ENCODE data around the gene KIRREL3.

The KIRREL3 gene

DNA sequence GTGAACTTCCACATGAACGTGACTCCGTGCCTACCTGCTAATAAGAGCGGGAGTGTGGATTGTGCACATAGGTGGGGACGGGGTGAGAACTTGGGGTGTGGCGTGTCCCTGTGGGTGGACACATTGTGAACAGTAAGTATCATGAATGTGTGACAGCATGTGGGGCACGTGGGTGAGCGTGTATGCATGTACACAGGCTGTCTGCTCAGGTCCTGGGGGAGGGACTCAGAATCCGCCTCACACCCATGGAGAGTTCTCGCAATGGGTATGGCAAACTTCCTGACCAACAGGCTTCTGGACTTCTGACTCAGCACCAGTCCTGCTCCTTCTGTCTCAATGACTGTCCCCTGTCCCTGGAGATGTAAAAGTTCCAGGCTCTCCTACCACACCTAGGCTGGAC lies 422.1 kb downstream of the KIRREL3 start:
- peaks cover 6% of the 10 kb centered on the region for H3K27me3 ChIP-seq
- TF ChIP-seq, protein P1, sequence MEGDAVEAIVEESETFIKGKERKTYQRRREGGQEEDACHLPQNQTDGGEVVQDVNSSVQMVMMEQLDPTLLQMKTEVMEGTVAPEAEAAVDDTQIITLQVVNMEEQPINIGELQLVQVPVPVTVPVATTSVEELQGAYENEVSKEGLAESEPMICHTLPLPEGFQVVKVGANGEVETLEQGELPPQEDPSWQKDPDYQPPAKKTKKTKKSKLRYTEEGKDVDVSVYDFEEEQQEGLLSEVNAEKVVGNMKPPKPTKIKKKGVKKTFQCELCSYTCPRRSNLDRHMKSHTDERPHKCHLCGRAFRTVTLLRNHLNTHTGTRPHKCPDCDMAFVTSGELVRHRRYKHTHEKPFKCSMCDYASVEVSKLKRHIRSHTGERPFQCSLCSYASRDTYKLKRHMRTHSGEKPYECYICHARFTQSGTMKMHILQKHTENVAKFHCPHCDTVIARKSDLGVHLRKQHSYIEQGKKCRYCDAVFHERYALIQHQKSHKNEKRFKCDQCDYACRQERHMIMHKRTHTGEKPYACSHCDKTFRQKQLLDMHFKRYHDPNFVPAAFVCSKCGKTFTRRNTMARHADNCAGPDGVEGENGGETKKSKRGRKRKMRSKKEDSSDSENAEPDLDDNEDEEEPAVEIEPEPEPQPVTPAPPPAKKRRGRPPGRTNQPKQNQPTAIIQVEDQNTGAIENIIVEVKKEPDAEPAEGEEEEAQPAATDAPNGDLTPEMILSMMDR (IDR thresholded peaks at IDR 0.05), result no peak
- H3K4me1 ChIP-seq (ENCODE audit: control insufficient read depth in 1 of 2, insufficient read depth in 1 of 2, low read depth in 1 of 2, low read length in 1 of 2), result no peaks in the 10 kb centered on the region
- H3K4me3 ChIP-seq (ENCODE audit: low read depth in 1 of 2, low read length in 1 of 2), result no peak overlapping the region
- H3K36me3 ChIP-seq, result no peaks in the 10 kb centered on the region
- H3K9me3 ChIP-seq, result no peaks in the 10 kb centered on the region
- H3K27ac ChIP-seq, result no peak overlapping the region

DNA sequence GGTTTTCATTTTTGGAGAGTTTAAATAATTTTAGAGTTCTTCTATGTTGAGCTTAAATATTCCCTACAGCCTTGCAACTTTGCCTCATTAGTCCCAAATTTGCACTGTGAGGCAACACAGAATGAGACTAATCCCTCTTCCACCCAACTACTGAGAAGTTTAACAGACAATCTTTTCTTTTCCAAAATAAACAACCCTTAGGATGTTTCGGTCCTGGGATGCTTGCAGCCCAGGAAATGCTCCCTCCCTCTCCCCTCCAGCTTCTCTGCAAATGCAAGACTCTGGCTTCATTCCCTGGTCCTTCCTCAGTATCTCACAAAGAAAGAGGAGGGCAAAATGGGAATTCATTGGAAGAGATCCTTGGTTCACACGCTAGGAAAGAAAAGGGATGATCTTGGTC lies 422.5 kb downstream of the KIRREL3 start:
- Histone ChIP-seq H3K27me3 (peaks cover 6% of the 10 kb centered on the region), H3K4me3 (ENCODE audit: low read depth in 1 of 2, low read length in 1 of 2) (no peak overlapping the region), H3K4me1 (ENCODE audit: control insufficient read depth in 1 of 2, insufficient read depth in 1 of 2, low read depth in 1 of 2, low read length in 1 of 2) (no peaks in the 10 kb centered on the region), H3K36me3 (no peaks in the 10 kb centered on the region), H3K27ac (no peak overlapping the region), H3K9me3 (no peaks in the 10 kb centered on the region)
- TF ChIP-seq, protein P1 (IDR thresholded peaks at IDR 0.05), result no peak

DNA sequence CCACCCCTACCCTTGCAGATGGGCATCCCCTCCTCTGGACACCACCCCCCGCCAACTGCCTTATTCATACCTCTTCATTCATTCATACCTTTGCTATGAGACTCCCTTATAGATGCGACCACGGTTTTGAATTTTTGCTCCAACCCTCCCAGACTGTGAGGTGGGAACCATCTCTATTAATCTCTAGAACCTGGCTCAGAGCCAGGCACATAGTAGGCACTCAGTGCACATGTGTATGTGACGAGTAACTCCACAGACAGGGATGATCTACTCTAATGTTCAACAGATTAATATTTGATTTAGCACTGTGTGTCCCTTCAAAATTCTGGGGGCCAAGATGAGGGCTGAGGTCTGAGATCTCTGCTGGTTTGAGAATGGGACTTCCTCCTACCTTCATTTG lies 424.7 kb downstream of the KIRREL3 start:
- no peaks in the 10 kb centered on the region for H3K36me3 ChIP-seq
- H3K9me3 ChIP-seq, result no peaks in the 10 kb centered on the region
- TF ChIP-seq, protein P1 (IDR thresholded peaks at IDR 0.05), result no peak
- H3K27me3 ChIP-seq, result peaks cover 11% of the 10 kb centered on the region
- H3K4me1 ChIP-seq (ENCODE audit: control insufficient read depth in 1 of 2, insufficient read depth in 1 of 2, low read depth in 1 of 2, low read length in 1 of 2), result no peaks in the 10 kb centered on the region
- H3K4me3 ChIP-seq (ENCODE audit: low read depth in 1 of 2, low read length in 1 of 2), result no peak overlapping the region
- H3K27ac ChIP-seq, result no peak overlapping the region

DNA sequence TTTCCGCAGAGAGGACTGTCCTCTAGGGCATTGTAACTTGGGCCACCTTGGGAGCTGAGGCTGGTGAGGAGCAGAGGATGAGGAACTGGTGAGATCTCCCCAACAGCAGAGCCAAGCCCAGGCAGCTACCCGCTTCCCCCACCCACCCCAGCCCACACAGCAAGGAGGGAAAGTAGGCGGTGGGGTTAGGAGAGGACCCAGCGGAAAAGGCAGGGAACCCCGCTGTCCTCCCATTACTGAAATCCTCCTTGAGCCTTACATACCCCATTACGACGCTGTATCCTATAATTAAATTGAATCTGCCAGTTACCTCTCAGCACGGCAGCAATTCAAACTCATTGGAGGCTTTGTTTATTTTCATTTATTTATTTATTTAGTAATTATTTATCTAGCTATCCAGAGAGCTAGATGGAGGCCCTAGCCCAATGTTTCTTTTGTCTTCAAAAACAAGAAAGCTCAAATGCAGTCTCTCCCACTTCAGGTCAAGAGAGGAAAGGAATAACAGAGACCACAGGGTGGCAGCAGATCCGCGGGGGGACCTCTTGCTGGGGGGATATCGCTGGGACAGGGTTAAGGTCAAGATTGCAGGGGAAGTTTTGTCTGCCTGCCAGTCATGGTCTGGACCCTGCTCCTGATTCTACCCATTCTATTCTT lies 427.1 kb downstream of the KIRREL3 start:
- Histone ChIP-seq H3K4me1 (ENCODE audit: control insufficient read depth in 1 of 2, insufficient read depth in 1 of 2, low read depth in 1 of 2, low read length in 1 of 2) (no peaks in the 10 kb centered on the region), H3K27ac (no peak overlapping the region), H3K9me3 (no peaks in the 10 kb centered on the region), H3K36me3 (no peaks in the 10 kb centered on the region), H3K4me3 (ENCODE audit: low read depth in 1 of 2, low read length in 1 of 2) (no peak overlapping the region), H3K27me3 (peaks cover 11% of the 10 kb centered on the region)
- TF ChIP-seq, protein P1 (IDR thresholded peaks at IDR 0.05), result no peak

DNA sequence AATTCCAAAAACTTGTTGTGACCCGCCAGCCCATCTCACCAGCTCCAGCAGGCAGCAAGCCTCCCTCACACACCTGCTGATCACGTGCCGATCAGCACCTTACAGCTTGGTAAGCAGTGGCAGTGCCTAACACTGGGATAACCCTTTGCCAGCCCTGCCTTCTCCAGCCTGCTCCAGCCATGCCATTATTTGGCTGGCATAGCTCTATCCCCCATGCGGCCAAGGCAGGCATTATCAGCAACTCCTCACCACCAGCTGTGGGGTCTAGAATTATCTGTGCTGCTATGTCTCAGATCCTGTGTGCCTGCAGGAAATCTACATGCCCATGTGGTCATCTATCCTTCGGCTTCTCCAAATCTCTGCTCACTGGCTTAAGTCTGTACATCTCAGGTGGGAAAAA lies 430.1 kb downstream of the KIRREL3 start:
- Histone ChIP-seq H3K9me3 (no peaks in the 10 kb centered on the region), H3K27ac (no peak overlapping the region), H3K36me3 (no peaks in the 10 kb centered on the region), H3K4me1 (ENCODE audit: control insufficient read depth in 1 of 2, insufficient read depth in 1 of 2, low read depth in 1 of 2, low read length in 1 of 2) (no peaks in the 10 kb centered on the region), H3K4me3 (ENCODE audit: low read depth in 1 of 2, low read length in 1 of 2) (no peak overlapping the region), H3K27me3 (peaks cover 14% of the 10 kb centered on the region)
- TF ChIP-seq, protein P1 (IDR thresholded peaks at IDR 0.05), result no peak

Measured in neutrophil (primary cell).